Mucosa of stomach (tissue), 1 donor: ENCODE measurements around the gene ENTR1.

Source experiments
- H3K27me3 ChIP-seq: one replicate; pipeline ENCODE4 v1.7.0; 2013; ENCODE audit warnings: mild to moderate bottlenecking, low read length; ENCODE audit not compliant: control insufficient read depth, insufficient read depth
- H3K36me3 ChIP-seq: one replicate; pipeline ENCODE4 v1.7.0; 2013; ENCODE audit warnings: low read length; ENCODE audit not compliant: control insufficient read depth, insufficient read depth
- H3K4me1 ChIP-seq: one replicate; pipeline ENCODE4 v1.7.0; 2013; ENCODE audit warnings: mild to moderate bottlenecking, low read length; ENCODE audit not compliant: control insufficient read depth, insufficient read depth
- H3K4me3 ChIP-seq: one replicate; pipeline ENCODE4 v1.7.0; 2013; ENCODE audit warnings: low read length
- H3K9ac ChIP-seq: one replicate; pipeline ENCODE4 v1.7.0; 2013; ENCODE audit warnings: mild to moderate bottlenecking, low read length, moderate library complexity
- H3K9me3 ChIP-seq: one replicate; pipeline ENCODE4 v1.7.0; 2013; ENCODE audit warnings: mild to moderate bottlenecking, low read length, moderate library complexity; ENCODE audit not compliant: control insufficient read depth
- donor health status: Pancreatic carcinoma.

ENTR1 gene

DNA sequence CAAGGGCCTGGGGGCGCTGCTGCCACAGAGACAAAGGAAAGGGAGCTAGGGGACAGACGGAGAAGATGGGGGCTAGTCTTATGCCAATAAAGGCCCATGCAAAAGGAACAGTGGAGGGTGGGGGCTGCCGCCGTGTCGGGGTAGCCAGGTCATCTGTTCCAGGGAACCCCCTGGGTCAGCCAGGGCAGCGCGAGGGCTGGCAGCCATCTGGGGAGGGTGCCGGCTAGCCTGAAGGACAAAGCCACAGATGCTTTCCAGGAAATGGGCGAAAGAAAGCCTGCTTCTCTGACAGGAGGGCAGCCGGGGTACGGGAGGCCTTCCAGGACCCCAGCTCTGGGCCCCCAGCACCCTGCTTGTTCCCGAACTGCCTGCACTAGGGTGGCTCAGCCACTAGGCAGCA, 35.3 kb downstream of the ENTR1 start:
- no peak overlapping the region for H3K9ac ChIP-seq
- H3K4me3 ChIP-seq: no peak overlapping the region
- no peaks in the 10 kb centered on the region for H3K36me3 ChIP-seq
- H3K9me3 ChIP-seq: no peaks in the 10 kb centered on the region
- H3K27me3 ChIP-seq: no peaks in the 10 kb centered on the region
- H3K4me1 ChIP-seq: peaks cover 8% of the 10 kb centered on the region

DNA sequence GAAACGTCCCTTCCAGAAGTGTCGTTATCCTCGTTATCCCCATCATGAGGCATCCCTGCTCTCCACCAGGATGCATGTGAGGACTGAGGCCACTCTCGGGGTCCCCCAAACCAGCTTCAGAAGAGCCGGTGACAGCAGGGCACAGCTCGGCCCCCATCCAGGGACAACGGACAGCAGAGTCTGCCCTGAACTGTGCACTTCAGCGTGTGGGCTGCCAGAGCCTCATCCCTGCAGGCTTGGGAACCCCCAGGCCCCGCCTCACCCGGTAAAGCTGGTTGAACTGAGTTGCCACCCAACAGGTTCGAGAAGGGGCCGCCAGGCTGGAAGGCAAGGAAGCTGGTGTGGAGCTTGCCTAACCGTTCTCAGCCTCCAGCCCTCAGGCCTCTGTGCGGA, 36.2 kb downstream of the ENTR1 start:
- no peaks in the 10 kb centered on the region for H3K9me3 ChIP-seq
- H3K9ac ChIP-seq: no peak overlapping the region
- no peaks in the 10 kb centered on the region for H3K36me3 ChIP-seq
- no peaks in the 10 kb centered on the region for H3K27me3 ChIP-seq
- H3K4me1 ChIP-seq: peaks cover 8% of the 10 kb centered on the region
- H3K4me3 ChIP-seq: no peak overlapping the region

GRCh38 chr9:136373300-136374182, 36.9 kb downstream of the ENTR1 start, which contains the start of gene CARD9:
CARD9 (minus strand) TSS chr9:136373669; CDS start chr9:136372078, 1,591 bp downstream.
- Histone ChIP-seq H3K4me3 (no peak within 1 kb of the TSS), H3K9ac (peak within 1 kb of the TSS; percentile 17), H3K27me3 (no peaks in the 10 kb centered on the region), H3K36me3 (no peaks in the 10 kb centered on the region), H3K9me3 (no peaks in the 10 kb centered on the region), H3K4me1 (peaks cover 8% of the 10 kb centered on the region)

DNA sequence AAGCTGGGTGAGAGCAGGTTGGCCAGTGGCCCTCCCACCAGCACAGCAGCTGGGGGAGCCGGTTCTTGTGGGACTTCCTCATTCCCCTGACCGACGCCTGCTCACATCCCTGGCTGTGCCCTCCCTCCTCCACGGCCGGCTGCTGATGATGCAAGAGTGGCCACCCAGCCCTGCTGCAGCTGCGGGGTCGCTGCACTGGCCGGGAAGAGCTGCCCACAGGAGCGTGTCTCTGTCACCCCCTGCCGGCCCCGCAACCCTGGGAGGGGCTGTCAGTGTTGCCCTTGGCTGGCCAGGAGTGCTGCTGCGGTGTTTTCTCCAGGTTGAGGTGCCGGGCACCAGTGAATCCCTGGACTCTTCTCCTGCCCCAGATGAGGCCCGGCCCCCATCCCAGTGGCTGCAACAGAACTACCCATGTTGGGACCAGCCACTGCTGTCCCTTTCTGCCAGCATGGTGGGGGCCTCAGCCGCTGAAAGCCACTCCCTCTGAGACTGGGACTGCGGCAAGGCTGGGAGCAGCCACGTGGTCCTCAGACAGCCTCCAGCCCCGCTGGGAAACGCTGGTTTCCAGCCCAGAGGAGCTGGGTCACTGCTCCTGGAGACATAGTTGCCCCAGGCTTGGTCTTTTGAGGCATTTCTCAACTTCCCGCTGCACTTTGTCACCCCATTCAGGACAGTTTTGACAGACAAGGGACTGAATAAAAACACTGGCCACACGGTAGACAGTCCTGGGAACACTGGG, 37.7 kb downstream of the ENTR1 start:
- Histone ChIP-seq H3K4me1 (peaks cover 8% of the 10 kb centered on the region), H3K36me3 (no peaks in the 10 kb centered on the region), H3K27me3 (no peaks in the 10 kb centered on the region), H3K9ac (peak overlapping the region; percentile 17), H3K4me3 (no peak overlapping the region), H3K9me3 (no peaks in the 10 kb centered on the region)

- Histone ChIP-seq H3K4me1 (peaks cover 8% of the 10 kb centered on the region), H3K9ac (peak overlapping the region; percentile 17), H3K9me3 (no peaks in the 10 kb centered on the region), H3K4me3 (no peak overlapping the region), H3K36me3 (no peaks in the 10 kb centered on the region), H3K27me3 (no peaks in the 10 kb centered on the region)
These were observed 38.4 kb downstream of the ENTR1 start for GRCh38 chr9:136372006-136372405.

GRCh38 chr9:136371533-136371880, 38.9 kb downstream of the ENTR1 start:
- Histone ChIP-seq H3K4me3 (no peak overlapping the region), H3K9ac (no peak overlapping the region), H3K27me3 (no peaks in the 10 kb centered on the region), H3K36me3 (no peaks in the 10 kb centered on the region), H3K9me3 (no peaks in the 10 kb centered on the region), H3K4me1 (peaks cover 8% of the 10 kb centered on the region)

GRCh38 chr9:136370687-136371532, 39.5 kb downstream of the ENTR1 start:
- H3K4me3 ChIP-seq: no peak overlapping the region
- no peak overlapping the region for H3K9ac ChIP-seq
- no peaks in the 10 kb centered on the region for H3K9me3 ChIP-seq
- H3K36me3 ChIP-seq: no peaks in the 10 kb centered on the region
- no peaks in the 10 kb centered on the region for H3K27me3 ChIP-seq
- peaks cover 8% of the 10 kb centered on the region for H3K4me1 ChIP-seq

GRCh38 chr9:136370037-136370436, 40.4 kb downstream of the ENTR1 start:
- H3K9ac ChIP-seq: no peak overlapping the region
- peaks cover 4% of the 10 kb centered on the region for H3K27me3 ChIP-seq
- no peaks in the 10 kb centered on the region for H3K36me3 ChIP-seq
- H3K4me1 ChIP-seq: peaks cover 8% of the 10 kb centered on the region
- H3K9me3 ChIP-seq: no peaks in the 10 kb centered on the region
- no peak overlapping the region for H3K4me3 ChIP-seq

DNA sequence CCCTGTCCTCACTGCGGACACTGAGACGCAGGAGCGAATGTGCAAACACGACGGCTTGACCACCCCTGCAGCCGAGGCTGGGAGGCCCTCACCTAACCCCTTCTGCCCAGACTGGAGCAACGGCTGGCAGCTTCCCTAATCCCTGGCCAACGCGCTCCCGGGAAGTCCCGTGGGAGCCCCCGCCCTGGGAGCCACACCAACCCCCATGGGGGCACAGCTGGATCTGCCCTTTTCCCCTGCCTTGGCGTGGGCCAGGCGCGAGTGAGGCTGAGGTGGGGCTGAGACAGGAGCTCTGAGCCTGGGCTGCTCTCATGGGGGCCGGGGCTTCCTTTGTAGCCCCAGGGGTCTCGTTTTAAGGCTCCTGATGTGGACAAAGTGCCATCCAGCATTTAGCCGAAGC, 42.2 kb downstream of the ENTR1 start:
- Histone ChIP-seq H3K27me3 (peaks cover 10% of the 10 kb centered on the region), H3K9ac (no peak overlapping the region), H3K4me3 (no peak overlapping the region), H3K36me3 (no peaks in the 10 kb centered on the region), H3K4me1 (peaks cover 15% of the 10 kb centered on the region), H3K9me3 (no peaks in the 10 kb centered on the region)

DNA sequence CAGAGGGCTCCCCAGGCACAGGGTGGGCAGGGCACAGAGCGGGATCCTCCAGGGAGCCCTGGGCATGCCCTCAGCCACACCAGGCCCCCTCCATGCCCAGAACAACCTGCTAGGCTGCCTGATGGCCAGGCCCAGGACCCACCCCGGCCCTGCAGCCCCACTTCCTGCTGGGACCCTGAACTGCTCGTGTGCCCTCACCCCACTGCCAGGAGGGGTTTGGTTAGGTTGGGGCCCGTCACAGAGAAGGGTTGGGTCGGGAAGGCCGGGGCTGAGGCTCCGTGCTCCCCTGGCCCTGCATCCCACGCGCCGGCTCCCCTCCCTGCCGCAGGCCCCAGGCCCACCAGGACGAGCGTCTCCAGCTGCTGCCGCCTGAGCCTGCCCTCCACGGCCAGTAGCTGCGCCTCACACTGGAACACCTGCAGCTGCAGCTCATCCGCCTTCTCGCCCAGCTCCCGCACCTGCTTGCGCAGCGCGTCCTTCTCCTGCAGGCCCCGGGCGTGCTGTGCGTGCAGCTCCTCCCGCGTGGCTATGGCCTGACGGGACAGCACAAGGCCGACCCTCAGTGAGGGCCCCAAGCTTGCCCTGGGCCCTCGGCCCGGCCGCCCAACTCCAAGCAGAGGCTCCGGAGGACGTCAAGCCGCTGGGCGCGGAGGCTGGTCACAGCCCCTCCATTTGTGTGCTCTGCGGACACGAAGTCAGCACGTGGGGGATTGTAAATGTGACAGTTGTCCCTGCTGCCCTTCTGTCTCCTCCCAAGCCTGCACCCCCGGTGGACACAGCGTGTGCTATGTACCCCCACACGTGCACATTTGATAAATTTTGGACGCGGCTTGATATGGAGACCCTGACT, 42.9 kb downstream of the ENTR1 start:
- H3K27me3 ChIP-seq: peaks cover 10% of the 10 kb centered on the region
- H3K4me3 ChIP-seq: no peak overlapping the region
- H3K9me3 ChIP-seq: no peaks in the 10 kb centered on the region
- H3K9ac ChIP-seq: no peak overlapping the region
- peaks cover 13% of the 10 kb centered on the region for H3K4me1 ChIP-seq
- no peaks in the 10 kb centered on the region for H3K36me3 ChIP-seq

GRCh38 chr9:136366826-136367225, 43.6 kb downstream of the ENTR1 start:
- no peaks in the 10 kb centered on the region for H3K9me3 ChIP-seq
- no peaks in the 10 kb centered on the region for H3K36me3 ChIP-seq
- no peak overlapping the region for H3K4me3 ChIP-seq
- peaks cover 18% of the 10 kb centered on the region for H3K4me1 ChIP-seq
- peaks cover 10% of the 10 kb centered on the region for H3K27me3 ChIP-seq
- no peak overlapping the region for H3K9ac ChIP-seq
